NOMO-1 (cell line): ENCODE data around the gene SPATS2.
"Not testable (repeated sequence)": the region's sequence is repeated elsewhere in the genome, so short reads cannot be mapped to it uniquely, and the experiment has no call there.

Source experiments
- DNase-seq, 2 experiments: peaks; one replicate each; lab custom pipeline; 2025; ENCODE audit not compliant: unreplicated experiment in 2 of 2; lab: John Stamatoyannopoulos, UW

SPATS2 gene

DNA sequence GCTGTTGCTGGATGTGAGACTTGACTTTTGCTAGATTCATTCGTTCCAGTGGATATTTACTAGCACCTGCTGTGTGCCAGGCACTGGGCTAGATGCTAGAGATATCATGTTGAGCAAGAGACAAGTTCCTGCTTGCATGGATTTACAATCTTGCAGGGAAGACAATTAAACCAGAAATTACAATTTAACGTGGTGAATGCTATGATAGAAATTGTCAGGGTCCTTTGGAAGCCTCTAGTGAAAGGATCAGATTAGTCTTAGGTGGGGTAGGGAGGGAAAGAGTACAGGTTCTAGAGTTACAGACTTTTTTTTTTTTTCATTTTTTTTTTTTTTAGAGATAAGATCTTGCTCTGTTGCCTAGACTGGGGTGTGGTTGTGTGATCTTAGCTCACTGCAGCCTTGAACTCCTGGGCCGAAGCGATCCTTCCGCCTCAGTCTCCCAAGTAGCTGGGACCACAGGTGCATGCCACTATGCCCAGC, 36.7 kb downstream of the SPATS2 start:
- DNase-seq, result peak in 1 of 2 experiments; percentile 3

DNA sequence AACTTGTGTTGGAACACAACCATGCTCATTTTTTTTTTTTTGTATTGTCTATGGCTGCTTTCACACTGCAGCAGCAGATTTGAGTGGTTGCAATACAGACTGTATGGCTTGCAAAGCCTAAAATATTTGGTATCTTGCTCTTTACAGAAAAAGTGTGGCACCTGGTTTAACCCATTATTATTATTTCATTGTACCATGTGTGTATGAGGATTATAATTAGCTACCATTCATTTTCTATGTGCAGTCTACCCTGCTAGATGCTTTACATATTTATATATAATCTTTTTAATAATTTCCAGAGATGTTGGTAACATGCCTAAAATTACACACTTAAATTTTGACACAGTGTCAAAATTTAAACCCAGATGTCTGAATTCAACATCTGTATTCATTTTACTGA, 37.7 kb downstream of the SPATS2 start:
- DNase-seq, result no peak

DNA sequence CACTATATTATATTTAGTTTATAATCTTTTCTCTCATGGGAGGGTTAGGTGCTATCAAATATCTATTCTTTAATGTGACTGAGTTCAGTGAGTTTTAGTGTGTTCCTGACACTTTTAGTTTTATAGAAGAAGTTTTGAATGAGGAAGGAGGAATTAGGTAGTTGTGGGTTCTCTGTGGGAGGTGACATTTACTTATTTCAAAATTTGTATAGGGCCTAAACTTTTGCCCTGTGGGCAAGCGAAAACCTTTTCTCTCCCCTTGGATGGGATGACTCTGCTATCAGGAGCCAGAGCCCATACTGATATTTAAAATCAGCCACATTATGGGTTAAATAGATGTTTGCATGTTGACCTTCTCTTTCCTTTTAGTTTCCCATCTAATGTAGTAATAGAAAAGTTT, 43.6 kb downstream of the SPATS2 start:
- DNase-seq, result peak; percentile 25 to 35

DNA sequence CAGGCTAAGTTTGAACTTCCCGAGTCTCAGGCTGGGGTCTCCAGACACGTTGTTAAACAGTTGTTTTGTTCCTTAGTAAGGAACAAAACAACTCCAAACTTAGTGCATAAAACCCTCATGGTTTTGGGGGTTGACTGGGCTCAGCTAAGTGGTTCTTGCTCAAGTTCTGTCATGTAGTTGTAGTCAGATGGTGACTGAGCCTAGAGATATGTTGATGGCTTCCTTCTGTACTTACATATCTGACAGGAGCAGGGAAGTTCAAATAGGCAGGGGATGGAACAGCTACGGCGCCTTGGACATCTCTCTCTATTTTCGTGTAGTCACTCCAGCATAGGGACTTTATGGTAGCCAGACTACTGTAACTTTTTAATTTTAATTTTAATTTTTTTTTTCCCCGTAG, 45.7 kb downstream of the SPATS2 start:
- no peak for DNase-seq

DNA sequence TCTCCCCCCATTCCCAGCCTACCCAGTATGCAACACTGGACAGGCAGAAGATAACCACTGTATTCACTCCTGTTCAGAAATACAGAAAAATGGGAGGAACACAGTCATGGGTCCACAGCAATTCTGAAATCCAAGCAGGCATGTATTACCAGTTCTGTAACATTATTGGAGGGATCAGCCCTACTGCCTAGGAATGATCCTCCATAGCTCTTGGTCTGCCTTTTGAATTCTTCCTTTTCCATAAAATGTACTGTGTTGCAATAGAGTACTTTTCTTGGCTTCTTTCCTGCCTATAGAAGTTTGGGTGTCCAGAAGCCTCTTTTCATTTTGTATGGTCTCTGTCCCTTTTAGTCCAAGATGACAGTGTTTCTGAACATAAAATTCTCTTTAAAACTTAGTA, 46.5 kb downstream of the SPATS2 start:
- DNase-seq, result no peak

DNA sequence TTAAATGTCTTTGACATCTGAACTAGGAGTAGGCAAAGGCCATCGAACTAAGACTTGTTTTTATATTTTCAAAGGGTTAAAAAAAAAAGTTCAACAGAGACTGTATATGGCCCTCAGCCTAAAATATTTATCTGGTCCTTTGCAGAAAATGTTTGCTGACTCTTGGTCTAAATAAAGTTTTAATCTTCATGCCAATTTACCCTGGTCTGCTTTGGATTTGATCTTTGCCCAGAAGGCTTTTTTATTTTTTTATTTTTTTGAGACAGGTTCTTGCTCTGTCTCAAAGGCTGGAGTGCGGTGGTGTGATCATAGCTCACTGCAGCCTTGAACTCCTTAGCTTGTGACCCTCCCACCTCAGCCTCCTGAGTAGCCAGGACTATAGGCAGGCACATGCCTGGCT, 47.1 kb downstream of the SPATS2 start:
- DNase-seq, result no peak

DNA sequence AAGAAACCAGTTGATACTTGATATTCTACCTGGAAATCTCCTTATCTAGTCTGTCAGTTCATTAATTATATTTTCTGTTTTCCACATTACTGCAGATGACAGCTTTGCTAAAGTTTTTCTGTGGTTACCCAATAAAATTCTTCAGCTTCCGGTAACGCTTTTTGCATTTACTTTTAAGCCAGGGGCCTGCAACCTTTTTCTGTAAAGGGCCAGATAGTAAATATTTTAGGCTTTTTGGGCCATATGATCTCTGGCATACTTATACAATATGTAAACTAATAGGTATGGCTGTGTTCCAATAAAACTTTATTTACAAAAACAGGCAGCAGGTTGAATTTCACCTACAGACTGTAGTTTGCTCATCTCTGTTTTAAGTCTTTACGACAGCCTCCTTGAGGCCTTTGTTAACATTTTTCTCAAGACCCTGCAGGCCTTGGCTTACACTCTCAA, 48.3 kb downstream of the SPATS2 start:
- no peak for DNase-seq

DNA sequence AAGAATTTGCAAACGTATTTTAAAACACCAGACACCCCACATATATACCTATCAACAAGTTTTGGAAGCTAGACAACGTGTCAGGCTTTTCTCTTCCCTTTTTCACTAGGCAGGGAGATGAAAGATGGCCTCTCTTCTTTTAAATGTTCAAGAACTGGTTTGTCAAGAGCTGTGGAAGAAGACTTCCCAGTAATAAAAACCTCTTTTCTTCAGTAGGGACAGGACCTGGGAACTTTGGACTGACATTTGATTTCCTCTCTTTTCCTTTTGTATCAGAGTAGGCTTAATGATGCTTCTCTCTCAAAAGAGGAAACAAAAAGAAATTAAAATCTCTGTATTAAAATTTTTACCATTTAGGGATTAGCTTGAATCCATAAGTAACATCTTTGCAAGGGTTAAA, 49.6 kb downstream of the SPATS2 start:
- DNase-seq, result no peak

DNA sequence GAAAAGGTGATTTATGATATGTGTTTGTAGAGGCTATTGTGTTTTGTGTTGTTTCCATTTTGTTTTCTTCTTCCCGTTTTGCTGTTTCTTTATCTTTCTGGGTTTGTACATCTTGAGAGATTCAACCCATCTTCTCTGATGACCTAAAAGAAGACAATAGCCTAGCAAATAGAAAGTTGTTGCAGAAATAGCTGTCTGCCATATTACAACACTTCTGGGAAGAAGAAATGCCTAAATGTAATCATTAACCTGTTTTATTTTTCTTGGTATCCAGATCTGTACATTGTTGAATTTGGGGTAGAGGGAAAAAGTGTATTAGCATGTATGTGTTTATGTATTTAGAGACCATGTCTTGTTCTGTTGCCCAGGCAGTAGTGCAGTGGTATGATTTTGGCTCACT, 50.3 kb downstream of the SPATS2 start:
- DNase-seq, result no peak

DNA sequence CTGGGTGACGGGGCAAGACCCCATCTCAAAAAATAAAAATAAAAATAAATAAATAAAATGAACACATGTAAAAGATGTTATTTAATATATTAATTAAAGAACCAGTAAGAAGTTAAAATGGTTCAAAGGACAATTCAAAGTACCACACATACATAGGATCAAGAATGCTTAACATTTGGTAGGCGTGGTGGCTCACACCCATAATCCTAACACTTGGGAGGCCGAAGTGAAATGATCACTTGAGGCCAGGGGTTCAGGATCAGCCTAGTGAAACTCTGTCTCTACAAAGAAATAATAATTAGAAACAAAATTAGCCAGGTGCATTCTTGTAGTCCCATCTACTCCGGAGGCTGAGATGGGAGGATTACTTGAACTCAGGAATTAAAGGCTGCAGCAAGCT, 53.3 kb downstream of the SPATS2 start:
- DNase-seq, result no peak

DNA sequence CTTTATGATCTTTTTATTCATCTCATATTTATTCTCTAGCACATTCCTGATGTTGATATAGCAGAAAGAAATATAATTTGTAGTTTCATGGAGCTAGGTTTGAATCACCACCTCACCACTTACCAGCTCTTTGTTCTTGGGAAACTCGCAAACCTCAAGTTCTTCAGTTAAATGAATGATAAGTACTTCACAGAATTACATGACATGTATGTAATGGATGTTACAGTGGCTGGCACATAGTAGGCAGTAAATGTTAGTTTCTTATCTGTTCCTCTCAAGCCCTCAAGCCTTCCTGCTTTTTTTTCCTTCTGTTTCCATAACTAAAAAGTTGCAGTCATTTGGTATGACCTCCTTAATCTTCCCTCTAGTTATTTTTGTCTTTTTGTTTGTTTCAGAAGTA, 54.9 kb downstream of the SPATS2 start:
- no peak for DNase-seq

DNA sequence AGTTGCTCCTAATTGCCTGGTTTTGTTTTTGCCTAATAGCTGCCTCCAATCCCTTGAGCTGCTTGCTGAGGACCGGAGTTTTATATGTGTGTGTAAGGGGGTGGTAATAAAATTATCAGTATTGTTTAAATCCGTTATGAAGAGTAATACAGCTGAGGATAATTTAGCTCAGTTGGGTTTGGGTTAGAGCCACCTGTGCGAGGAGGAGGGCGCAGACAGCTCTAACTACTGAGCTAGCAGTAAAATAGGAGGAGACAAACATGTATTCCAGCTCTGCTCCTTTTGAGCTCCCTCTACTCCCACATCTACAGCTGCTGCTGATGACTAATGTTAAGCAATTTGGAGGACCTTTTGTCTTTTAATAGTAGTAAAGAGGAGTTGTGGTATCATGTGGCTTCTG, 61.5 kb downstream of the SPATS2 start:
- peak in 1 of 2 experiments; percentile 60 for DNase-seq

DNA sequence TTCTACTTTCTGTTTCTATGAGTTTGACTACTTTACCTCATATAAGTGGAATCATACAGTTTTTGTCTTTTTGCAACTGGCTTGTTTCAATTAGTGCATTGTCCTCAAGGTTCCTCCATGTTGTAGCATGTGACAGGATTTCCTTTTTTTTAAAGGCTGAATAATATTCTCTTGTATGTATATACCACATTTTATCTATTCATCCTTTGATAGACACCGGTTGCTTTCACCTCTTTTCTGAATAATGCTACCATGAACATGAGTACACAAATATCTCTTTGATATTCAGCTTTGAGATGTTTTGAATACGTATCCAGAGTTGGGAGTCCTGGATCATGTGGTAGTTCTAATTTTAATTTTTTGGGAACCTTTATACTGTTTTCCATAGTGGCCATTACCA, 65.4 kb downstream of the SPATS2 start:
- no peak for DNase-seq

DNA sequence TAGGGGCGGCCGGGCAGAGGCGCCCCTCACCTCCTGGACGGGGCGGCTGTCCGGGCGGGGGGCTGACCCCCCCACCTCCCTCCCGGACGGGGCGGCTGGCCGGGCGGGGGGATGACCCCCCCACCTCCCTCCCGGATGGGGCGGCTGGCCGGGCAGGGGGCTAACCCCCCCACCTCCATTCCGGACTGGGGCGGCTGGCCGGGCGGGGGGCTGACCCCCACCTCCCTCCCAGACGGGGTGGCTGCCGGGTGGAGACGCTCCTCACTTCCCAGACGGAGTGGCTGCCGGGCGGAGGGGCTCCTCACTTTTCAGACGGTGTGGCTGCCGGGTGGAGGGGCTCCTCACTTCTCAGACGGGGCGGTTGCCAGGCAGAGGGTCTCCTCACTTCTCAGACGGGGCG, 69.5 kb downstream of the SPATS2 start:
- not testable (repeated sequence) for DNase-seq

DNA sequence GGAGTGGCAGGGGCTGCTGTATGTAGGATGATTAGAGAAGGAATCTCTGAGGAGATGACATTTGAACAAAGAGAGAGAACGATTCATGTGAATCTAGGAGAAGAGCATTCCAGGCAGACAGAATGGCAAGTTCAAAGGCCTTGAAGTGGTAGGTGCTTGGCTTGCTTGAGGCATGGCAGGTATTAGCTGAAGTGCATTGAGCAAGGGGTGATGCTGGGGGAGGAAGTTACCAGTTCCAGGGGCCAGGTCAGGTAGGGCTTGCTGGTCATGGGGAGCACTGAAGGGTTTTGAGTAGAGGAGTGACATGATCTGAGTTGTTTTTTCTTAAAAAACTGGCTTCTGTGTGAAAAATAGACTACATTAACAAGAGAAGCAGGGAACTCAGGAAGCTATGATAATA, 71.8 kb downstream of the SPATS2 start:
- peak in 1 of 2 experiments; percentile 3 for DNase-seq

DNA sequence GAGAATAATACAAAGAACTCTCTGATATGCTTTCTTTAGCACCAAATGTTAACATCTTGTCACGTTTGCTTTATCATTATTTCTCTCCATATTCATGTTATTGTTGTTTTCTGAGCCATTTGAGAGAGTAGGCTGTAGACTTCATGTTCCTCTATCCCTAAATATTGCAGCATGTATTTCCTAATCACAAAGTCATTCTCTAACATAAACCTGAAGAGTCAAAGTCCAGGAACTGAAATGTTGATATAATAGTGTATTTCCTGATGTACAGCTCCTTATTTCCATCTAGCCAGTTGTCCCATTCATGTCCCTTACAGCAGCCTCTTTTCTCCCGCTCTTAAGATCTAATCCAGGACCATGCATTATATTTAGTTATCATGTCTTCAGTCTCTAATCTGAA, 72.8 kb downstream of the SPATS2 start:
- DNase-seq, result peak in 1 of 2 experiments; percentile 68

DNA sequence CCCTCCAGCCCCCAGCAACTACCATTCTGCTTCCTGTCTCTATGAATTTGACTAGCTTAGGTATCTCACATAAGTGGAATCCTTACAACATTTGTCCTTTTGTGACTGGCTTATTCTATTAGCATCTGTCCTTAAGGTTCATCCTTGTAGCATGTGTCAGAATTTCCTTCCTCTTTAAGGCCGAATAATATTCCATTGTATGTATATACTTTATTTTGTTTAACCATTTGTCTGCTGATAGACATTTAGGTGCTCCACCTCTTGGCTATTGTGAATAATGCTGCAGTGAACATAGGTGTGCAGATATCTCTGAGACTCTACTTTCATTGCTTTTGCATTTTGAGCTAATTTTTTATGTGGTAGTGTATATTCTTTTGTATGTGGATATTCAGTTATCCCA, 75.7 kb downstream of the SPATS2 start:
- DNase-seq, result no peak

DNA sequence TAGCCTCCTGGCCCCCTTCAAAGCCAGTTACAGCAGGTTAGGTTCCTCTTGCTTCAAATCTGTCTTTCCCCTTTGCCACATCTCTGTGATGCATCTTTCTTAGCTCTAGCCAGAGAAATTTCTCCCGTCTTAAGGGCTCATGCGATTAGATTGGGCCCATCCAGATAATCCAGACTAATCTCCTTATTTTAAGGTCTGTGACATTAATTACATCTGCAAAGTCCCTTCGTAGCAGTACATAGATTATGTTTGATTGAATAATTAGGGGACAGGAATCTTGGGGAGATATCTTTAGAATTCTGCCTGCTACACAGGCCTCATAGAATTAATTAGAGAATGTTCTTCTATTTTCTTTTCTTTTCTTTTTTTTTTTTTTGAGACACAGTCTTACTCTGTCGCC, 79.3 kb downstream of the SPATS2 start:
- DNase-seq, result no peak

DNA sequence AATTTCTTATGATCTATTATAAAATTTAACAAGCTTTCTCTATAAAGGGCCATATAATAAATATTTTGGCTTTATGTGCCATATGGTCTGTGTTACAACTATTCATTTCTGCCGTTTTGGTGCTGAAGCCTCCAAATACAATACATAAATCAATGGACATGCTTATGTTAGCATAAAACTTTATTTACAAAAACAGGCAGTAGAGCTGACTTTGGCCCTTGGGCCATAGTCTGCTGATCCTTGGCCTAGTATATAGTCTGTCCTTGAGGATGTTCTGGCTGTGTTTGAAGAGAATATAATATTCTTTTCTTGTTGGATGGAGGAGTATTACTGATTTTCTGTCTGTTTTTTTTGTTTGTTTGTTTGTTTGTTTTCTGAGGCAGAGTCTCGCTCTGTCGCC, 81.6 kb downstream of the SPATS2 start:
- no peak for DNase-seq

DNA sequence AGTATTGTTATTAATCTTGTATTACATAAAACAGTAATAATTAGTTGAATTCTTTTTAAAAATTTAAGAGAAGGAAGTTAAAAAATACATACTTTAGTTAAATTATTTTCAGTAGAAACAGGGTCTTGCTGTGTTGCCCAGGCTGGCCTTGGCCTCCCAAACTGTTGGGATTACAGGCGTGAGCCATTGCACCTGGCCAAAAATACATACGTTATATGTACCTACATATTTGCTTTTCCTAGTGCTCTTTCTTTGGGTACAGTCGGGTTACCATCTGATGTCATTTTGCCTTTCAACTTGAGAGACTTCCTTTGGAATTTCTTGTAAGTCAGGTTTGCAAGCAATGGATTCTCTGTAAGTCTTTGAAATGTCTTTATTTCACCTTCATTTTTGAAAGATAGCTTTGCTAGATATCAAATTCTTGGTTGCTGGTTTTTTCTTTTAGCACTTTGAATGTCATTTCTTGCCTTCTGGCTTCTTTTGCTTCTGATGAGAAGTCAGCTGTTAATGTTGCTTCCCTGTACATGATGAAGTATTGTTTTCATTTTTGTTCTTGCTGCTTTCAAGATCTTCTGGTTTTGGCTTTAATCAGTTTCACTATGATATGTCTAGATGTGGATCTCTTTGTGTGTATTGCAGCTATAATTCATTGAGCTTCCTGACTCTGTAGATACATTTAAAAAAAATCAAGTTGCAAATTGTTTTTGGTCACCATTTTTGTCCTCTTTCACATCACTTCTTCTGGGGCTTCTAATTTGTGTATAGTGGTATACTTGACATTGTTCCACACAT, 84.4 kb downstream of the SPATS2 start:
- no peak for DNase-seq

DNA sequence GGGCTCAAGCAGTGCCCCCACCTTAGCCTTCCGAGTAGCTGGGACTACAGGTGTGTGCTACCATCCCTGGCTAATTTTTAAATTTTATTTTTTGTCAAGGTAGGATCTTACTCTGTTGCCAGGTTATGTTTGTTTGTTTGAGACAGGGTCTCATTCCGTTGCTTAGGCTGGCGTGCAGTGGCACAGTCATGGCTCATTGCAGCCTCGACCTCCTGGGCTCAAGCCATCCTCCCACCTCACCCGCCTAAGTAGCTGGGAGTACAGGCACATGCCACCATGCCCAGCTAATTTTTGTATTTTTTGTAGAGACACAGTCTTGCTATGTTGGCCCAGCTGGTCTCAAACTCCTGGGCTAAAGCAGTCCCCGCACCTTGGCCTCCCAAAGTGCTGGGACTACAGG, 88.2 kb downstream of the SPATS2 start:
- DNase-seq, result no peak

DNA sequence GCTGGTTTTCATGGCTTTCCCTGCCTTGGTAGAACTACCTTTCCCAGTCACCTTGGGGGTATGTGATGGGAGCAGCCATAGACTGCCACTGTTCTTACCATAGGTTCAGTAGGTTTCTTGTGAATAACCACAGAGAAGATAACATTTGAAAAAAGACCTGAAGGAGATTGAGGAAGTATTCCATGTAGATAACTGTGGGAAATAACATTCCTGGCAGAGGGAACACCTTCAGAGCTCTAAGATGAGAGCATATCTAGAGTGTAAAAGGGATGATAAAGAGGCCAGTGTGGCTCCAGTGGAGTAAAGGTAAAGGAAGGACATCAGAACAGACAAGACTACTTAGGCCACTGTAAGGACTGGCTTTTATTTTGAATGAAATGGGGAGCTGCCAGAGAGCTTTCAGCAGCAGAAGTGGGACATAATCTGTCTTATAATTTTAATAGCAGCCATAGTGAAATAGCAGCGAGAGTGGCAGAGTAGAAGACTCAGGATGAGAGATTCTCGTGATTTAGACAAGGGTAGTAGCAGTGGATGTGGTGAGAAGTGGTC, 88.9 kb downstream of the SPATS2 start:
- DNase-seq, result no peak
